Calu3 (cell line): ENCODE data around the gene ACTN1. TPM values are rescaled to one million over a fixed set of nuclear protein-coding genes. Genes with fewer than 3 reads are reported as not detected.

Experiments used
- BruUV-seq: library from RNA; stranded (reverse); fragments of 400-500 nt; replicated peaks from 2 replicates; lab custom pipeline; 2021; lab: Mats Ljungman, UMichigan
- CTCF ChIA-PET: fragments of 300-600 bp; sonication (Branson Sonifier 250); formaldehyde crosslinking; loops from one replicate; lab custom pipeline; 2022; ENCODE audit warnings: antibody characterized with exemption; lab: Charles Lee
- DNase-seq: peaks from one replicate; pipeline ENCODE4 v3.0.0; 2022
- H3K27ac Mint-ChIP-seq: one replicate; pipeline ENCODE4 v1.8.0; 2022; ENCODE audit warnings: mixed read lengths; ENCODE audit not compliant: unreplicated experiment
- H3K27me3 Mint-ChIP-seq: one replicate; pipeline ENCODE4 v1.8.0; 2022; ENCODE audit warnings: mixed read lengths; ENCODE audit not compliant: unreplicated experiment
- H3K36me3 Mint-ChIP-seq: one replicate; pipeline ENCODE4 v1.8.0; 2022; ENCODE audit warnings: mild to moderate bottlenecking, moderate library complexity, mixed read lengths; ENCODE audit not compliant: insufficient read depth, unreplicated experiment
- H3K4me1 Mint-ChIP-seq: one replicate; pipeline ENCODE4 v1.8.0; 2022; ENCODE audit warnings: mild to moderate bottlenecking, low read depth, mixed read lengths; ENCODE audit not compliant: unreplicated experiment
- H3K4me3 Mint-ChIP-seq: one replicate; pipeline ENCODE4 v1.8.0; 2022; ENCODE audit warnings: mild to moderate bottlenecking, low read depth, moderate library complexity, mixed read lengths; ENCODE audit not compliant: unreplicated experiment
- H3K9me3 Mint-ChIP-seq: one replicate; pipeline ENCODE4 v1.8.0; 2022; ENCODE audit warnings: low read depth, mixed read lengths; ENCODE audit not compliant: unreplicated experiment
- CTCF ChIP-seq: fragments of 200-600 bp; IDR thresholded peaks from one replicate; pipeline ENCODE4 v1.8.0; 2022; ENCODE audit warnings: antibody characterized with exemption; ENCODE audit not compliant: unreplicated experiment
- intact Hi-C: fragments of 100-400 bp; cut with micrococcal nuclease; formaldehyde crosslinking; loops from one replicate; pipeline ENCODE4 v1.10.0; 2022; ENCODE audit not compliant: unreplicated experiment
- total RNA-seq: library from RNA; stranded (reverse); gene quantifications from 2 replicates; pipeline ENCODE4 v1.2.3, GENCODE V29; 2022

Gene ACTN1
- total RNA-seq, 1 experiment from 2014 or later: 326 TPM

- BruUV-seq: no TSS peak
These were observed 115.3 kb downstream of the ACTN1 start for GRCh38 chr14:68863610-68864360.

GRCh38 chr14:68862954-68863594, 116.0 kb downstream of the ACTN1 start:
- peaks cover 3% of the 10 kb centered on the region for H3K9me3 Mint-ChIP-seq
- DNase-seq: peak; percentile 82
- TF ChIP-seq CTCF: peak; percentile 81
- peaks cover 19% of the 10 kb centered on the region for H3K36me3 Mint-ChIP-seq
- no peaks in the 10 kb centered on the region for H3K4me1 Mint-ChIP-seq
- BruUV-seq: no TSS peak
- no peak overlapping the region for H3K27ac Mint-ChIP-seq
- no peak overlapping the region for H3K4me3 Mint-ChIP-seq
- intact Hi-C loops: loop anchor here (1.0 kb wide), 1 partner anchor 244 kb away; no protein-coding TSS in a partner anchor
- CTCF ChIA-PET: interaction anchor here (0.6 to 2.1 kb wide), 7 partner anchors 19 to 597 kb away, joined by 3 to 12 read pairs (median 4); no protein-coding TSS in a partner anchor
- H3K27me3 Mint-ChIP-seq: no peaks in the 10 kb centered on the region

More at GRCh38 chr14:68863610-68864360, 115.3 kb downstream of the ACTN1 start:
- H3K4me3 Mint-ChIP-seq: no peak overlapping the region
- H3K27ac Mint-ChIP-seq: no peak overlapping the region
- H3K9me3 Mint-ChIP-seq: peaks cover 3% of the 10 kb centered on the region
- intact Hi-C loops: loop anchor here (1.0 kb wide), 1 partner anchor 244 kb away; no protein-coding TSS in a partner anchor
- no peaks in the 10 kb centered on the region for H3K4me1 Mint-ChIP-seq
- DNase-seq: no peak
- H3K27me3 Mint-ChIP-seq: no peaks in the 10 kb centered on the region
- peaks cover 26% of the 10 kb centered on the region for H3K36me3 Mint-ChIP-seq
- no peak for TF ChIP-seq CTCF
- CTCF ChIA-PET: interaction anchor here (0.6 to 2.1 kb wide), 6 partner anchors 71 to 596 kb away, joined by 3 to 12 read pairs (median 4); no protein-coding TSS in a partner anchor

- H3K27me3 Mint-ChIP-seq: no peaks in the 10 kb centered on the region
- peaks cover 5% of the 10 kb centered on the region for H3K4me1 Mint-ChIP-seq
- H3K36me3 Mint-ChIP-seq: peaks cover 26% of the 10 kb centered on the region
- H3K27ac Mint-ChIP-seq: no peak overlapping the region
- peaks cover 3% of the 10 kb centered on the region for H3K9me3 Mint-ChIP-seq
- TF ChIP-seq CTCF: no peak
- no peak overlapping the region for H3K4me3 Mint-ChIP-seq
- DNase-seq: no peak
- intact Hi-C loops: no loop called here
- no TSS peak for BruUV-seq
- CTCF ChIA-PET: no interaction called here
These were observed 118.3 kb downstream of the ACTN1 start for GRCh38 chr14:68860771-68861170.

DNA sequence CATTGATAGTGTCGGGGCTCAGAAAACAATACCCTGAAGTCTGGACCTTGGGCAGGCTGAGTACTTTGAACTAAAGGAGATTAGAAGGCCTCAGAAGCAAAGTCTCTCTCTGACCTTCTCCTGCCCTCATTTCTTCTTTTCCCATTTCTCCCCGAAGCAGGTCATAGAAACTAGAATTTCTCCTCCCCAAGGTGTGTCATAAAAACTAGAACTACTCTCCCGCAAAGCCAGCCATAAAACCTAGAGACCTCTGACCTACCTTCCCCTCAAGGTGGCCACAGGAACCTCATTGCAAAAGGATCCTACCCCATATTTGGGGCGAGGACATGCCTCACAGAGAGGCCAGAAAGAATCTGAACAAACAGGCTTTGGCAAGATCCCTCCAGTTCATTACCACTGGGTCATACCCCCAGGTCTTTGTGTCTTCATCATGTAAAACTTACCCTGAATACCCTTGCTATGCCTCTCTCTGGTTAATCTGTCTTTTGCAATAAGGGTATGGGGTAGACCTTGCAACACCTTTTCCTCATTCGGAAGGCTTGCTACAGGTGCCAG, 121.5 kb downstream of the ACTN1 start:
- Mint-ChIP-seq H3K36me3 (peaks cover 15% of the 10 kb centered on the region), H3K27me3 (no peaks in the 10 kb centered on the region), H3K9me3 (no peaks in the 10 kb centered on the region), H3K4me3 (no peak overlapping the region), H3K27ac (no peak overlapping the region), H3K4me1 (peaks cover 19% of the 10 kb centered on the region)
- no peak for DNase-seq
- TF ChIP-seq CTCF: no peak
- CTCF ChIA-PET: no interaction called here
- intact Hi-C loops: no loop called here
- no TSS peak for BruUV-seq
